OCI-LY7 (cell line): ENCODE data around the gene HIVEP2. TPM values are rescaled to one million over a fixed set of nuclear protein-coding genes. Genes with fewer than 3 reads are reported as not detected.

Experiments
- BruUV-seq: library from RNA; stranded (reverse); fragments of 400-500 nt; replicated peaks from 2 replicates; lab custom pipeline; 2021; lab: Mats Ljungman, UMichigan
- CTCF ChIA-PET: fragments of 300-600 bp; sonication (Branson Sonifier 250); formaldehyde crosslinking; loops from one replicate; lab custom pipeline; 2022; ENCODE audit warnings: antibody characterized with exemption; ENCODE audit not compliant: unreplicated experiment; lab: Charles Lee
- POLR2A ChIA-PET: fragments of 300-600 bp; sonication (Branson Sonifier 250); formaldehyde crosslinking; loops from one replicate; lab custom pipeline; 2022; ENCODE audit warnings: antibody characterized with exemption; lab: Charles Lee
- DNase-seq: peaks from one replicate; pipeline ENCODE4 v3.0.0-alpha.2; 2015; ENCODE audit warnings: low spot score
- H2AFZ ChIP-seq: fragments of 200-600 bp; sonication (generic), shearing (Covaris generic); 2 replicates; pipeline ENCODE4 v1.6.1; 2014; ENCODE audit warnings: mild to moderate bottlenecking, antibody characterized with exemption, low read length, moderate library complexity
- H3K27ac ChIP-seq: fragments of 200-600 bp; sonication (generic); 2 replicates; pipeline ENCODE4 v1.5.1; 2014; ENCODE audit warnings: mixed run types, low read depth, mild to moderate bottlenecking, moderate library complexity, low read length, inconsistent platforms; ENCODE audit not compliant: poor library complexity, severe bottlenecking
- H3K36me3 ChIP-seq: fragments of 200-600 bp; sonication (generic); 2 replicates; pipeline ENCODE4 v1.6.1; 2014; ENCODE audit warnings: mild to moderate bottlenecking, antibody characterized with exemption, low read length, moderate library complexity, mixed read lengths; ENCODE audit not compliant: insufficient read depth
- H3K4me1 ChIP-seq: fragments of 200-600 bp; sonication (generic); 2 replicates; pipeline ENCODE4 v1.5.1; 2014; ENCODE audit warnings: mild to moderate bottlenecking, low read length; ENCODE audit not compliant: insufficient read depth, poor library complexity, severe bottlenecking
- H3K4me2 ChIP-seq: fragments of 200-600 bp; sonication (generic); 2 replicates; pipeline ENCODE4 v1.6.1; 2014; ENCODE audit warnings: mild to moderate bottlenecking, low read length
- H3K4me3 ChIP-seq: fragments of 200-600 bp; sonication (generic); 2 replicates; pipeline ENCODE4 v1.5.1; 2014; ENCODE audit warnings: mild to moderate bottlenecking, low read depth, low read length; ENCODE audit not compliant: poor library complexity, severe bottlenecking
- H3K79me2 ChIP-seq: fragments of 200-600 bp; sonication (generic); 2 replicates; pipeline ENCODE4 v1.6.1; 2016; ENCODE audit warnings: low read depth, mild to moderate bottlenecking, low read length, moderate library complexity, mixed read lengths; ENCODE audit not compliant: insufficient read depth
- H3K9me2 ChIP-seq: fragments of 200-600 bp; sonication (generic); 2 replicates; pipeline ENCODE4 v1.6.1; 2016; ENCODE audit warnings: mild to moderate bottlenecking, low read length, mixed read lengths; ENCODE audit not compliant: insufficient read depth
- H3K9me3 ChIP-seq: fragments of 200-600 bp; sonication (generic); 2 replicates; pipeline ENCODE4 v1.6.1; 2014; ENCODE audit warnings: mild to moderate bottlenecking, mixed run types, low read length, mixed read lengths
- H4K20me1 ChIP-seq: fragments of 200-600 bp; sonication (generic); 2 replicates; pipeline ENCODE4 v1.6.1; 2014; ENCODE audit warnings: mild to moderate bottlenecking, antibody characterized with exemption, low read length, moderate library complexity, mixed read lengths; ENCODE audit not compliant: insufficient read depth
- EZH2phosphoT487 ChIP-seq: fragments of 200-600 bp; sonication (generic); IDR thresholded peaks from 2 replicates; pipeline ENCODE4 v1.6.1; 2018; ENCODE audit warnings: low read depth, borderline replicate concordance, mild to moderate bottlenecking, mixed run types, antibody characterized with exemption, low read length, moderate library complexity, mixed read lengths
- intact Hi-C: fragments of 100-400 bp; cut with micrococcal nuclease; formaldehyde crosslinking; loops from one replicate; pipeline ENCODE4 v1.10.0; 2022; ENCODE audit not compliant: unreplicated experiment
- total RNA-seq, 2 experiments: library from RNA; depleted of rRNA in 1 of 2; stranded (reverse); fragments of >200 nt in 1 of 2; shearing (Covaris generic) in 1 of 2; gene quantifications; 2 replicates each; pipeline ENCODE4 v1.2.3, GENCODE V29; 2014 to 2022
- TF ChIP-seq, protein P1 (sequence below): fragments of 200-600 bp; sonication (generic); conservative IDR thresholded peaks from 2 replicates; pipeline ENCODE4 v1.5.1; 2014; ENCODE audit warnings: mild to moderate bottlenecking, antibody characterized with exemption, low read length, moderate library complexity, mixed read lengths

Gene HIVEP2
- total RNA-seq, 2 experiments from 2014 or later: 18.8 to 24.6 TPM

DNA sequence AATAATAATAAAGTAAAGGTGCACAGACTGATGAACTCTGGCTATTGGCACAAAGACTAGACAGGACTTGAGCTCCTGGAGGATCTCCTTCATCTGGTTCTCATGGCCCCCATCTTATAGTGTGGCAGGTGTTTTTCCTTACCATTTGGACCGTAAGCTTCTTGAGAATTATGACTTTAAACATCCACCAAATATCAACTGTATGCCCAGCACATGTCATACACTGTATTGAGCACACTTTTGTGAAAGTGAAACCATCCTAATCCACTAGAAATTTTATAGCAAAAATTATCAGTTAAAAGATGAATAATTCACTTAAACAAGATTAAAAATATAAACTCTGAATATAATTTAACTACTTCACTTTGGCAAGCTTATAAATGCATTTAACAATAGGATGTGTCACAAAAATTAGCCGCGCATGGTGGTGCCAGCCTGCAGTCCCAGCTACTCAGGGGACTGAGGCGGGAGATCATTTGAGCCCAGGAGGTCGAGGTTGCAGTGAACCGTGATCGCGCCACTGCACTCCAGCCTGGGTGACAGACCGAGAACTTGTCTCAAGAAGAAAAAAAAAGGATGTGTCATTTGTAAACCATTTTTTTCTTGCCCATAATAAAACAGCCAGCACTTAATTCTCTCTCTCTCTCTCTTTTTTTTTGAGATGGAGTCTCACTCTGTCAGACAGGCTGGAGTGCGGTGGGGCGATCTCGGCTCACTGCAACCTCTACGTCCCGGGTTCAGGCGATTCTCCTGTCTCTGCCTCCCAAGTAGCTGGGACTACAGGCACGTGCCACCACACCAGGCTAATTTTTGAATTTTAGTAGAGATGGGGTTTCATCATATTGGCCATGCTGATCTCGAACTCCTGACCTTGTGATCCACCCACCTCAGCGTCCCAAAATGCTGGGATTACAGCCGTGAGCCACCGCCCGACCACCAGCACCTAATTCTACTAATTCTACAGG lies 9.1 kb downstream of the HIVEP2 start:
- POLR2A ChIA-PET: interaction anchor here (0.7 to 2.3 kb wide), 10 partner anchors 10 to 186 kb away, joined by 3 to 12 read pairs (median 4); no protein-coding TSS in a partner anchor
- peaks cover 20% of the 10 kb centered on the region; the same call in 1 of the 2 replicates for H4K20me1 ChIP-seq
- no peak for TF ChIP-seq EZH2phosphoT487
- TF ChIP-seq, protein P1, sequence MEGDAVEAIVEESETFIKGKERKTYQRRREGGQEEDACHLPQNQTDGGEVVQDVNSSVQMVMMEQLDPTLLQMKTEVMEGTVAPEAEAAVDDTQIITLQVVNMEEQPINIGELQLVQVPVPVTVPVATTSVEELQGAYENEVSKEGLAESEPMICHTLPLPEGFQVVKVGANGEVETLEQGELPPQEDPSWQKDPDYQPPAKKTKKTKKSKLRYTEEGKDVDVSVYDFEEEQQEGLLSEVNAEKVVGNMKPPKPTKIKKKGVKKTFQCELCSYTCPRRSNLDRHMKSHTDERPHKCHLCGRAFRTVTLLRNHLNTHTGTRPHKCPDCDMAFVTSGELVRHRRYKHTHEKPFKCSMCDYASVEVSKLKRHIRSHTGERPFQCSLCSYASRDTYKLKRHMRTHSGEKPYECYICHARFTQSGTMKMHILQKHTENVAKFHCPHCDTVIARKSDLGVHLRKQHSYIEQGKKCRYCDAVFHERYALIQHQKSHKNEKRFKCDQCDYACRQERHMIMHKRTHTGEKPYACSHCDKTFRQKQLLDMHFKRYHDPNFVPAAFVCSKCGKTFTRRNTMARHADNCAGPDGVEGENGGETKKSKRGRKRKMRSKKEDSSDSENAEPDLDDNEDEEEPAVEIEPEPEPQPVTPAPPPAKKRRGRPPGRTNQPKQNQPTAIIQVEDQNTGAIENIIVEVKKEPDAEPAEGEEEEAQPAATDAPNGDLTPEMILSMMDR: no peak
- intact Hi-C loops: no loop called here
- H3K4me3 ChIP-seq: peak overlapping the region; percentile 33
- H3K9me3 ChIP-seq: peaks cover 14% of the 10 kb centered on the region; the same call in 1 of the 2 replicates
- H3K36me3 ChIP-seq: peaks cover 18% of the 10 kb centered on the region
- CTCF ChIA-PET: interaction anchor here (0.6 to 1.0 kb wide), 2 partner anchors 86 to 130 kb away, joined by 3 to 16 read pairs; no protein-coding TSS in a partner anchor
- H3K79me2 ChIP-seq: peaks cover 100% of the 10 kb centered on the region
- peaks cover 93% of the 10 kb centered on the region for H3K4me1 ChIP-seq
- H3K27ac ChIP-seq: peak overlapping the region; percentile 61
- DNase-seq: peak; percentile 66
- no peaks in the 10 kb centered on the region for H3K9me2 ChIP-seq
- no peak overlapping the region for H2AFZ ChIP-seq
- no TSS peak for BruUV-seq
- H3K4me2 ChIP-seq: peak overlapping the region; percentile 69

DNA sequence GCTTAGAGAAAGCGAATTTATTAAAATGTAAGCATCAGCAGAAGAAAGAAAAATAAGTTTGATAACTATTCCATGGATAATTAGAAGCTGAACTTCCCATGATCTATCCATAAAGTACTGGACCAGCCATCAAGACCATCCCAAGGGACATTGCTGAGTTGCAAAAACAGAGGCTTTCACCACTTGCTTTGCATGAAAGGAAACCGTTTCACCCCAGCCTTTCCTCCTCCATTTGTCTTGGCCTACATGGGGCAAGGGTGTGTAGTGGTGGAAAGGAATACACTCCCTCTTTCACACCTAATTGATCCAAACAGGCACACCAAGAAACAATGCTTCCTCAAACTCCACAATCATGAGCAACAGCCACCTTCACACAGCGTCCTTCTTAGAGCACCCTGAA lies 10.4 kb downstream of the HIVEP2 start:
- TF ChIP-seq, protein P1: no peak
- no peak for TF ChIP-seq EZH2phosphoT487
- Histone ChIP-seq H3K36me3 (peaks cover 18% of the 10 kb centered on the region), H3K9me3 (peaks cover 14% of the 10 kb centered on the region; the same call in 1 of the 2 replicates), H2AFZ (no peak overlapping the region), H3K79me2 (peaks cover 100% of the 10 kb centered on the region), H3K4me3 (peak overlapping the region; percentile 33), H4K20me1 (peaks cover 27% of the 10 kb centered on the region), H3K4me1 (peaks cover 93% of the 10 kb centered on the region), H3K27ac (peak overlapping the region; percentile 61), H3K4me2 (peak overlapping the region; percentile 69), H3K9me2 (no peaks in the 10 kb centered on the region)
- CTCF ChIA-PET: no interaction called here
- POLR2A ChIA-PET: interaction anchor here (0.7 to 2.3 kb wide), 9 partner anchors 9 to 108 kb away, joined by 3 to 12 read pairs (median 5); no protein-coding TSS in a partner anchor
- no TSS peak for BruUV-seq
- intact Hi-C loops: no loop called here
- DNase-seq: peak; percentile 67
